ENCODE results near the gene AVL9.

Gene AVL9

DNA sequence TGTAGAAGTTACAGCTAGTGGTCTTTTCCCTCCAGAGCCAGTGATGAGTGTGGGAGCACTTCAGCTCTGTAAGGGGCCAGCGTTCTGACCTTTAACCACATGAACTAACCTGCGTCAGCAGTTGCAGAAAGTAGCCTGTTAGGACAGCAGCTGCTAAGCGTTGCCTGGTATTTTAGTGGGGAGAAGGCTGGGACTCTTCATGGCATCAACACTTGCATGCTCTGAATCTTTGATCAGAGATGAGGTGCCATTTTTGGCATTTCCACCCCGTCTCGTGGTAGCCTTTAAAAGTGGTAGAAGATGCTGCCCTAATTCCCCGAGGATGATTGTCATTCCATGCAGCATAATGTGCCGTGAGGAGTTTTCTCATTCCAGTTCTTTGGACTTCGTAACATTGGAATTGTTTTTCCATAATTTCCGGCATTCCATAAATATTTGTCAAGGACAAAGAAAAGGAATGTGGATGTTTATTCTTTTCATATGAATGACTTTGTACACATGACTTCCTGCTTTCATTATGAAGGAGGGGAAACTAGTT lies 92.2 kb downstream of the AVL9 start:
- H3K4me2 ChIP-seq (ENCODE audit: low read length), result no peak overlapping the region
- H3K79me2 ChIP-seq (ENCODE audit: control insufficient read depth, low read length), result no peaks in the 10 kb centered on the region

DNA sequence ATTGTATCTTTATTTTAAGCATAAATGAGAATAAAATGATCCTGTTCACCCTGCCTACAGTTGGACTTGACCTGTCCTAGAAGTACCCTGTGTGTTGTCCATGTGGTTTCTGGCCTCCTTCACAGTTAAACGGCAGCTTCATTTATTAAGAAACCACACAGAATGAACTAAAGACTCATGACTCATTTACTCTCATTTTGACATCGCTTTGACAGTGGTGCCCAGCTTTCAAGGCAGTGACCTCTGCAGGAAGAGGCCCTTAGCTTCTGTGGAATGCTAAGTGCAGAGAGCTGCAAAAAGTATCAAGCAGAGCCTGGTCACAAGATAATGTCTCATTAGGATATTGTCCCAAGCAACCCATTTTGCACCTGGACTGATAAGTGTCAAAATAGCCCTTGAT lies 93.4 kb downstream of the AVL9 start:
- no peak for TF ChIP-seq EZH2phosphoT487 (IDR thresholded peaks at IDR 0.05; ENCODE audit: borderline replicate concordance, low read length)
- TF ChIP-seq, protein P1, sequence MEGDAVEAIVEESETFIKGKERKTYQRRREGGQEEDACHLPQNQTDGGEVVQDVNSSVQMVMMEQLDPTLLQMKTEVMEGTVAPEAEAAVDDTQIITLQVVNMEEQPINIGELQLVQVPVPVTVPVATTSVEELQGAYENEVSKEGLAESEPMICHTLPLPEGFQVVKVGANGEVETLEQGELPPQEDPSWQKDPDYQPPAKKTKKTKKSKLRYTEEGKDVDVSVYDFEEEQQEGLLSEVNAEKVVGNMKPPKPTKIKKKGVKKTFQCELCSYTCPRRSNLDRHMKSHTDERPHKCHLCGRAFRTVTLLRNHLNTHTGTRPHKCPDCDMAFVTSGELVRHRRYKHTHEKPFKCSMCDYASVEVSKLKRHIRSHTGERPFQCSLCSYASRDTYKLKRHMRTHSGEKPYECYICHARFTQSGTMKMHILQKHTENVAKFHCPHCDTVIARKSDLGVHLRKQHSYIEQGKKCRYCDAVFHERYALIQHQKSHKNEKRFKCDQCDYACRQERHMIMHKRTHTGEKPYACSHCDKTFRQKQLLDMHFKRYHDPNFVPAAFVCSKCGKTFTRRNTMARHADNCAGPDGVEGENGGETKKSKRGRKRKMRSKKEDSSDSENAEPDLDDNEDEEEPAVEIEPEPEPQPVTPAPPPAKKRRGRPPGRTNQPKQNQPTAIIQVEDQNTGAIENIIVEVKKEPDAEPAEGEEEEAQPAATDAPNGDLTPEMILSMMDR (IDR thresholded peaks at IDR 0.05; ENCODE audit: low read depth, low read length, poor library complexity, severe bottlenecking), result no peak
- Histone ChIP-seq H3K27me3 (ENCODE audit: control insufficient read depth, low read length) (no peaks in the 10 kb centered on the region), H3K79me2 (ENCODE audit: control insufficient read depth, low read length) (no peaks in the 10 kb centered on the region), H3K9me2 (replicated peaks; ENCODE audit: control insufficient read depth, low read length) (no peaks in the 10 kb centered on the region), H3F3A (ENCODE audit: control insufficient read depth, insufficient read depth) (no peaks in the 10 kb centered on the region), H3K4me2 (ENCODE audit: low read length) (no peak overlapping the region), H3K4me3 (ENCODE audit: low read length) (no peak overlapping the region), H3K9me3 (ENCODE audit: control insufficient read depth, insufficient read depth, low read length) (no peaks in the 10 kb centered on the region), H3K36me3 (ENCODE audit: control insufficient read depth, low read length) (peaks cover 19% of the 10 kb centered on the region), H3K4me1 (ENCODE audit: control insufficient read depth, low read length) (no peaks in the 10 kb centered on the region), H3K27ac (ENCODE audit: low read depth, low read length) (no peak overlapping the region), H4K20me1 (ENCODE audit: control insufficient read depth, insufficient read depth, low read depth, low read length) (no peaks in the 10 kb centered on the region)

More for the DNA sequence above, 92.2 kb downstream of the AVL9 start:
- Histone ChIP-seq H3K27ac (ENCODE audit: low read depth, low read length) (no peak overlapping the region), H3F3A (ENCODE audit: control insufficient read depth, insufficient read depth) (no peaks in the 10 kb centered on the region), H3K4me3 (ENCODE audit: low read length) (no peak overlapping the region), H3K36me3 (ENCODE audit: control insufficient read depth, low read length) (peaks cover 29% of the 10 kb centered on the region), H3K27me3 (ENCODE audit: control insufficient read depth, low read length) (no peaks in the 10 kb centered on the region), H3K9me3 (ENCODE audit: control insufficient read depth, insufficient read depth, low read length) (no peaks in the 10 kb centered on the region), H4K20me1 (ENCODE audit: control insufficient read depth, insufficient read depth, low read depth, low read length) (no peaks in the 10 kb centered on the region), H3K9me2 (replicated peaks; ENCODE audit: control insufficient read depth, low read length) (no peaks in the 10 kb centered on the region), H3K4me1 (ENCODE audit: control insufficient read depth, low read length) (no peaks in the 10 kb centered on the region)
- TF ChIP-seq, protein P1 (IDR thresholded peaks at IDR 0.05; ENCODE audit: low read depth, low read length, poor library complexity, severe bottlenecking), result no peak
- TF ChIP-seq EZH2phosphoT487 (IDR thresholded peaks at IDR 0.05; ENCODE audit: borderline replicate concordance, low read length), result no peak

DNA sequence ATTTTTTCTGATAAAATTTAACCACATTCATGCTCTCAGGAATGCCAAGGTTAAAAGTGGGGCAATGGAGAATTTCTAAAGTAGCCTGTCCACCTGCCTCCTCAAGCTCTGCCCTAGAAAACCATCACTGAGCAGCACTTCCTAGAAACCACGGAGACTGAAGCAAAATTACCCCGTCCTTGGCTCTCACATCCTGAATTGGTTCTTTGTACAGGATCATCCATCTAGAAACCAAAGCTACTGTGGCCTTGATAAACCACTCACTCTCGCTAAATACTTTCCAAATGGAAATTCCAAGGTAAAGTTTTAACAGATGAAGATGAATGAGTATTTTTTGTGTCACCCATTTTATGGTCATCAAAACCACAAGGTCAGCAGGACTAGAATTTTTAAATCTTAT lies 96.6 kb downstream of the AVL9 start:
- Histone ChIP-seq H4K20me1 (ENCODE audit: control insufficient read depth, insufficient read depth, low read depth, low read length) (no peaks in the 10 kb centered on the region), H3K4me2 (ENCODE audit: low read length) (no peak overlapping the region), H3K9me2 (replicated peaks; ENCODE audit: control insufficient read depth, low read length) (no peaks in the 10 kb centered on the region), H3F3A (ENCODE audit: control insufficient read depth, insufficient read depth) (no peaks in the 10 kb centered on the region), H3K9me3 (ENCODE audit: control insufficient read depth, insufficient read depth, low read length) (no peaks in the 10 kb centered on the region), H3K27me3 (ENCODE audit: control insufficient read depth, low read length) (no peaks in the 10 kb centered on the region), H3K4me3 (ENCODE audit: low read length) (no peak overlapping the region), H3K4me1 (ENCODE audit: control insufficient read depth, low read length) (no peaks in the 10 kb centered on the region), H3K27ac (ENCODE audit: low read depth, low read length) (no peak overlapping the region), H3K36me3 (ENCODE audit: control insufficient read depth, low read length) (no peaks in the 10 kb centered on the region), H3K79me2 (ENCODE audit: control insufficient read depth, low read length) (no peaks in the 10 kb centered on the region)
- TF ChIP-seq EZH2phosphoT487 (IDR thresholded peaks at IDR 0.05; ENCODE audit: borderline replicate concordance, low read length), result no peak

DNA sequence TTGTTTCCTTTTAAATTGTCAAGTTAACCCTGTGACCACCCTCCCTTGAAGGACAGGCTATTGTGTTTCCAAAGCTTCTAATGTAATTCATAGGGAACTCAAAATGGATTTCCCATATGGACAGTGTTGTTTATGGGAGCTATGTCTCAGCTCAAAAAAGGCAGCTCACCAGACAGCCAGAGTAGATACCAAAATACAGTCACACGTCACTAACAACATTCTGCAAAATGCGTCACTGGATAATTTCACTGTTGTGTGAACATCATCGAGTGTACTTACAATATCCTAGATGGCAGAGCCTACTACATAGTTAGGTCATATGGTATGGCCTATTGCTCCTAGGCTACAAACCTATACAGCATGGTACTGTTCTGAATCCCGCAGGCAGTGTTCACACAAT lies 97.4 kb downstream of the AVL9 start:
- Histone ChIP-seq H3K36me3 (ENCODE audit: control insufficient read depth, low read length) (no peaks in the 10 kb centered on the region), H3F3A (ENCODE audit: control insufficient read depth, insufficient read depth) (no peaks in the 10 kb centered on the region), H3K9me3 (ENCODE audit: control insufficient read depth, insufficient read depth, low read length) (no peaks in the 10 kb centered on the region), H3K4me3 (ENCODE audit: low read length) (no peak overlapping the region), H3K4me1 (ENCODE audit: control insufficient read depth, low read length) (no peaks in the 10 kb centered on the region), H3K27me3 (ENCODE audit: control insufficient read depth, low read length) (no peaks in the 10 kb centered on the region), H4K20me1 (ENCODE audit: control insufficient read depth, insufficient read depth, low read depth, low read length) (no peaks in the 10 kb centered on the region), H3K4me2 (ENCODE audit: low read length) (no peak overlapping the region), H3K9me2 (replicated peaks; ENCODE audit: control insufficient read depth, low read length) (no peaks in the 10 kb centered on the region), H3K79me2 (ENCODE audit: control insufficient read depth, low read length) (no peaks in the 10 kb centered on the region), H3K27ac (ENCODE audit: low read depth, low read length) (no peak overlapping the region)
- no peak for TF ChIP-seq EZH2phosphoT487 (IDR thresholded peaks at IDR 0.05; ENCODE audit: borderline replicate concordance, low read length)
- TF ChIP-seq, protein P1 (IDR thresholded peaks at IDR 0.05; ENCODE audit: low read depth, low read length, poor library complexity, severe bottlenecking), result no peak

Data from DOHH2 (cell line).